H1 (cell line): ENCODE data around the gene PPP1R7. TPM values are rescaled to one million over a fixed set of nuclear protein-coding genes. Genes with fewer than 3 reads are reported as not detected.

Source experiments
- CTCF ChIA-PET: fragments of 300-600 bp; sonication (Branson Sonifier 250); formaldehyde crosslinking; loops from one replicate; lab custom pipeline; 2021; ENCODE audit not compliant: partially characterized antibody; lab: Charles Lee
- POLR2A ChIA-PET: fragments of 300-600 bp; sonication (Branson Sonifier 250); formaldehyde crosslinking; loops from one replicate; lab custom pipeline; 2021; ENCODE audit warnings: inconsistent platforms; ENCODE audit not compliant: partially characterized antibody; lab: Charles Lee
- DNase-seq, 2 experiments: peaks; one replicate each; pipeline versions ENCODE4 v3.0.0 to v3.0.0-alpha.2; 2010 to 2022; ENCODE audit warnings: low spot score in 2 of 2, low read depth in 1 of 2, mixed read lengths in 1 of 2
- FAIRE-seq: peaks from 2 replicates; lab custom pipeline; 2011; peaks lifted over from hg19 to GRCh38; lab: Jason Lieb, UNC
- H2AFZ ChIP-seq: 2 replicates; pipeline ENCODE4 v1.8.1; 2012; ENCODE audit warnings: low read length, inconsistent platforms
- H2AK5ac ChIP-seq: 2 replicates; pipeline ENCODE4 v1.6.1; 2013; ENCODE audit warnings: low read depth, low read length
- H2BK120ac ChIP-seq: replicated peaks from 2 replicates; pipeline ENCODE3; 2013; ENCODE audit warnings: low read depth, low read length, inconsistent platforms
- H2BK12ac ChIP-seq: 2 replicates; pipeline ENCODE4 v1.6.1; 2013; ENCODE audit warnings: low read depth, low read length
- H2BK15ac ChIP-seq: 2 replicates; pipeline ENCODE4 v1.6.1; 2013; ENCODE audit warnings: low read length
- H2BK20ac ChIP-seq: 2 replicates; pipeline ENCODE4 v1.6.1; 2013; ENCODE audit warnings: low read length
- H2BK5ac ChIP-seq: 2 replicates; pipeline ENCODE4 v1.6.1; 2013; ENCODE audit warnings: low read depth, low read length
- H3K14ac ChIP-seq: 2 replicates; pipeline ENCODE4 v1.6.1; 2013; ENCODE audit warnings: inconsistent platforms; ENCODE audit not compliant: insufficient read length
- H3K18ac ChIP-seq: 2 replicates; pipeline ENCODE4 v1.6.1; 2013; ENCODE audit warnings: low read length; ENCODE audit errors: extremely low read depth
- H3K23ac ChIP-seq: 2 replicates; pipeline ENCODE4 v1.6.1; 2013; ENCODE audit warnings: inconsistent platforms; ENCODE audit not compliant: insufficient read length
- H3K23me2 ChIP-seq: 2 replicates; pipeline ENCODE4 v1.6.1; 2013; ENCODE audit warnings: low read depth, low read length
- H3K27ac ChIP-seq: 2 replicates; pipeline ENCODE4 v1.6.1; 2011; ENCODE audit warnings: low read depth, low read length, inconsistent platforms
- H3K27me3 ChIP-seq, 4 experiments: replicated peaks in 1 of 4; 1 replicate in 1 of 4; 2 replicates in 3 of 4; pipeline versions ENCODE4 v1.6.1 to v1.8.1; 2011 to 2013; ENCODE audit warnings: low read length in 3 of 4, mild to moderate bottlenecking in 3 of 4, inconsistent platforms in 2 of 4, mixed read lengths in 2 of 4, moderate library complexity in 1 of 4; ENCODE audit not compliant: control insufficient read depth in 3 of 4, insufficient read depth in 3 of 4; ENCODE audit errors: extremely low read depth in 1 of 4
- H3K36me3 ChIP-seq, 4 experiments: 2 replicates each; pipeline versions ENCODE4 v1.6.1 to v1.8.1; 2011 to 2013; ENCODE audit warnings: mild to moderate bottlenecking in 4 of 4, low read length in 3 of 4, moderate library complexity in 2 of 4, control low read depth in 1 of 4, inconsistent platforms in 1 of 4; ENCODE audit not compliant: insufficient read depth in 4 of 4, control insufficient read depth in 2 of 4
- H3K4ac ChIP-seq: replicated peaks from 2 replicates; pipeline ENCODE3; 2013; ENCODE audit warnings: low read length, low read depth, mixed read lengths, inconsistent platforms; ENCODE audit not compliant: insufficient read length
- H3K4me1 ChIP-seq, 4 experiments: replicated peaks in 1 of 4; 1 replicate in 1 of 4; 2 replicates in 3 of 4; pipeline versions ENCODE4 v1.6.1 to v1.8.1; 2011 to 2013; ENCODE audit warnings: low read length in 3 of 4, inconsistent platforms in 2 of 4, mixed read lengths in 1 of 4; ENCODE audit not compliant: insufficient read depth in 4 of 4, control insufficient read depth in 3 of 4
- H3K4me2 ChIP-seq, 2 experiments: 2 replicates each; pipeline versions ENCODE4 v1.6.1 to v1.8.1; 2011 to 2013; ENCODE audit warnings: low read depth in 2 of 2, low read length in 2 of 2, control low read depth in 1 of 2, inconsistent platforms in 1 of 2, mild to moderate bottlenecking in 1 of 2; ENCODE audit not compliant: insufficient read depth in 1 of 2
- H3K4me3 ChIP-seq, 4 experiments: fragments of 200-600, 300-600 bp in 1 of 4; sonication (generic), shearing (Covaris generic), sonication (Bioruptor Twin) in 1 of 4; 2 replicates each; pipeline versions ENCODE4 v1.5.1 to v1.8.1; 2011 to 2016; ENCODE audit warnings: low read length in 4 of 4, low read depth in 3 of 4, control low read depth in 2 of 4, inconsistent platforms in 2 of 4, mild to moderate bottlenecking in 2 of 4, mixed read lengths in 1 of 4, moderate library complexity in 1 of 4; ENCODE audit not compliant: insufficient read depth in 2 of 4; ENCODE audit errors: extremely low read depth in 1 of 4
- H3K56ac ChIP-seq: replicated peaks from 2 replicates; pipeline ENCODE3; 2013; ENCODE audit warnings: low read depth, mild to moderate bottlenecking, mixed read lengths, low read length, inconsistent platforms; ENCODE audit not compliant: insufficient read length
- H3K79me1 ChIP-seq: 2 replicates; pipeline ENCODE4 v1.6.1; 2013; ENCODE audit warnings: low read depth, low read length, control low read depth
- H3K79me2 ChIP-seq, 2 experiments: 2 replicates each; pipeline versions ENCODE4 v1.6.1 to v1.8.1; 2012 to 2013; ENCODE audit warnings: low read length in 2 of 2, mild to moderate bottlenecking in 2 of 2, inconsistent platforms in 1 of 2; ENCODE audit not compliant: insufficient read depth in 2 of 2, control insufficient read depth in 1 of 2
- H3K9ac ChIP-seq, 4 experiments: replicated peaks in 1 of 4; 1 replicate in 1 of 4; 2 replicates in 3 of 4; pipeline versions ENCODE4 v1.6.1 to v1.8.1; 2011 to 2013; ENCODE audit warnings: low read depth in 3 of 4, low read length in 3 of 4, control low read depth in 2 of 4, mild to moderate bottlenecking in 2 of 4, moderate library complexity in 2 of 4, inconsistent platforms in 1 of 4; ENCODE audit errors: extremely low read depth in 1 of 4
- H3K9me3 ChIP-seq, 2 experiments: 2 replicates each; pipeline versions ENCODE4 v1.6.1 to v1.8.1; 2012 to 2013; ENCODE audit warnings: mild to moderate bottlenecking in 2 of 2, moderate library complexity in 2 of 2, control low read depth in 1 of 2, inconsistent platforms in 1 of 2, low read depth in 1 of 2, low read length in 1 of 2, mixed read lengths in 1 of 2; ENCODE audit not compliant: insufficient read depth in 2 of 2
- H4K20me1 ChIP-seq, 2 experiments: replicated peaks in 1 of 2; 2 replicates each; pipeline versions ENCODE3 to v1.8.1; 2011 to 2013; ENCODE audit warnings: inconsistent platforms in 2 of 2, low read length in 2 of 2, mild to moderate bottlenecking in 1 of 2; ENCODE audit not compliant: insufficient read depth in 2 of 2, control insufficient read depth in 1 of 2
- H4K5ac ChIP-seq: 2 replicates; pipeline ENCODE4 v1.6.1; 2013; ENCODE audit warnings: low read length, low read depth, mixed read lengths, inconsistent platforms; ENCODE audit not compliant: insufficient read length
- H4K8ac ChIP-seq: 2 replicates; pipeline ENCODE4 v1.8.0; 2013; ENCODE audit warnings: mild to moderate bottlenecking, moderate library complexity, low read length, inconsistent platforms; ENCODE audit not compliant: insufficient read depth; ENCODE audit errors: extremely low read depth
- H4K91ac ChIP-seq: replicated peaks from 2 replicates; pipeline ENCODE3; 2013; ENCODE audit warnings: low read length, mixed read lengths, inconsistent platforms; ENCODE audit not compliant: insufficient read length
- CBX5 ChIP-seq: fragments of 300-800, 300-1000 bp; sonication (generic); IDR thresholded peaks from 2 replicates; pipeline ENCODE4 v1.7.1; 2016; ENCODE audit warnings: antibody characterized with exemption, low read length, low read depth
- EP300 ChIP-seq, 2 experiments: IDR thresholded peaks; 1 replicate in 1 of 2; 2 replicates in 1 of 2; pipeline ENCODE4 v1.6.1; 2011 to 2012; ENCODE audit warnings: low read depth in 2 of 2, low read length in 2 of 2, mild to moderate bottlenecking in 2 of 2, borderline replicate concordance in 1 of 2, inconsistent platforms in 1 of 2, moderate library complexity in 1 of 2
- NRF1 ChIP-seq: IDR thresholded peaks from 2 replicates; pipeline ENCODE4 v1.6.1; 2011; ENCODE audit warnings: mild to moderate bottlenecking, low read depth, low read length, improper control_type of control experiment
- POU5F1 ChIP-seq: IDR thresholded peaks from 2 replicates; pipeline ENCODE4 v1.6.1; 2011; ENCODE audit warnings: low read depth, mild to moderate bottlenecking, low read length, moderate library complexity
- SAP30 ChIP-seq: fragments of 300-600 bp; sonication (generic); IDR thresholded peaks from 2 replicates; pipeline ENCODE4 v1.7.1; 2012; ENCODE audit warnings: low read length, moderate library complexity, mild to moderate bottlenecking, inconsistent platforms; ENCODE audit not compliant: insufficient read depth, insufficient replicate concordance
- SIX5 ChIP-seq: IDR thresholded peaks from 2 replicates; pipeline ENCODE4 v1.6.1; 2011; ENCODE audit warnings: mild to moderate bottlenecking, low read depth, low read length
- WGBS, 2 experiments: shearing (Covaris generic) in 1 of 2; methylation state at CpG; one replicate each; pipeline versions ENCODE4 v1.1.6 to v1.1.7; 2013 to 2015; ENCODE audit warnings: low lambda C conversion rate in 2 of 2, mixed read lengths in 2 of 2, inconsistent platforms in 1 of 2, low coverage in 1 of 2, missing lambda C conversion rate in 1 of 2; ENCODE audit not compliant: insufficient replicate concordance in 2 of 2, insufficient coverage in 1 of 2, insufficient read length in 1 of 2; ENCODE audit errors: extremely low coverage in 1 of 2, missing lambda C conversion rate in 1 of 2; 5-methylcytosine and 5-hydroxymethylcytosine counted together
- polyA plus RNA-seq, 7 experiments: library from polyadenylated mRNA; depleted of rRNA in 3 of 7; stranded (reverse) in 5 of 7; unstranded in 2 of 7; fragments of >200 nt in 5 of 7; fragments of 200-250 nt in 2 of 7; gene quantifications; 1 replicate in 5 of 7; 2 replicates in 1 of 7; 4 replicates in 1 of 7; pipeline versions ENCODE4 v1.2.1 to v1.2.3, GENCODE V29; 2011 to 2013; ENCODE audit warnings: missing spikeins in 2 of 7, mixed read lengths in 2 of 7
- total RNA-seq: library from RNA; stranded (reverse); fragmentation: NEBNext Ultra II Directional; extraction: Animal tissue kit (Norgen Biotek cat#: 25700); gene quantifications from 2 replicates; pipeline ENCODE4 v1.2.1, GENCODE V29; 2021

Gene PPP1R7
- total and polyA plus RNA-seq, 2 of the 8 experiments (the other 6 are each of a cell fraction or from before 2014, with no cell fraction given) = 22.2 to 64.0 TPM

DNA sequence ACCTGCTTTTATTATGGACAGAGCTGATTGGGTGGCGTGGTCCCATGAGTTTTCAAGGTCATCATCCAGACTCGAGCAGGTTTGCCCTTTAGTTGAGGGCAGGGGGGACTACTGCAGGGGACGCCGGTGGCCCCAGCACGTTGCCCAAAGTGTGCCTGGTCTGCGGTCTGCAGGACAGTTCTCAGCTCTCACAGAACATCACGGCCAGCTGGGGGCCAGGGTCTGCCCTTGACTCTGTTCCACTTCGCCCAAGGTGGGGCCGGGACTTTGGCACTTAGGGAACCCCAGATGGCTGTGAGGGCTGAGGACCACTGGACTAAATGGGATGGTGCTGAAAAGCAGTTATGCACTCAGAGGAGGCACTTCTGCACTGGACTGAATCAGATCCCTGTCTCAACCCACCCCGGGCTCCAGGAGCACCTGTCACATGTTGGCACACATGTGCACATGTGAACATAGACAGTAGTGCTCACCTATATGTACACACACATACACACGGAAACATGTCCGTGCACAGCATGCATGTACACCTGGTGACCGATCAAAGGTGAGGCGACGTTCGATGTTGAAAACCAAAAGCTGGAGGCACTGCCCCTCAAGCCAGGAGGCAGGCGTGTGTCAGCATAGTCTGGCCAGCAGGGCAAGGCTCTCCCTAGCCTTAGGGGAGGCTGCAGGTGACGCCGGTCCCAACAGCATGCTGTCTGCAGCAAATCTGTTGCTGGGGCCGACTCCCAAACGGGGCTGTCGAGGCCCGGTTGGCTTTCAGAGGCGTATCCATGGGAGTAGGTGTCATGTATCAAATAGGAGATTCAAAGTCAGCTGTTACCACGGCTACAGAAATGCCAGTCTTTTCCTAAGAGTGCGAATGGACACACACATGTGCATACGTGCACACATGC is 48.4 kb downstream of the PPP1R7 start:
- Histone ChIP-seq H4K91ac (no peak overlapping the region), H2BK15ac (no peak overlapping the region), H2BK5ac (no peak overlapping the region; the same call in 1 of the 2 replicates), H4K20me1 (peaks cover 0 to 3% of the 10 kb centered on the region in 2 experiments), H2AFZ (no peak overlapping the region), H3K23me2 (no peaks in the 10 kb centered on the region), H3K23ac (no peak overlapping the region), H2BK20ac (no peak overlapping the region), H3K18ac (no peak overlapping the region), H3K56ac (no peak overlapping the region), H3K14ac (no peak overlapping the region), H3K27ac (no peak overlapping the region; the same call in 1 of the 2 replicates), H2AK5ac (no peak overlapping the region), H3K79me2 (no peaks in the 10 kb centered on the region), H3K4me1 (no peaks in the 10 kb centered on the region; a peak in 1 of 7 replicates), H3K36me3 (no peaks in the 10 kb centered on the region), H3K9me3 (no peaks in the 10 kb centered on the region), H3K4me2 (no peak overlapping the region), H3K27me3 (no peaks in the 10 kb centered on the region; a peak in 1 of 7 replicates), H4K5ac (no peak overlapping the region), H4K8ac (peak overlapping the region; percentile 85), H2BK120ac (no peak overlapping the region), H3K4ac (no peak overlapping the region), H3K79me1 (no peaks in the 10 kb centered on the region), H3K9ac (no peak overlapping the region), H2BK12ac (no peak overlapping the region), H3K4me3 (no peak overlapping the region)
- no peak for FAIRE-seq
- DNase-seq = no peak
- CTCF ChIA-PET = interaction anchor here (1.0 to 1.7 kb wide), 4 partner anchors 13 to 35 kb away, joined by 3 to 4 read pairs (median 3); no protein-coding TSS in a partner anchor
- WGBS, 2 experiments = 87% methylated on average over 27 of the region's 27 CpGs; no CpG with 5 or more reads in 1 of the 2 experiments
- POLR2A ChIA-PET = no interaction called here
- TF ChIP-seq NRF1 (no peak), SAP30 (no peak), EP300 (IDR thresholded peaks at IDR 0.05; ENCODE audit: borderline replicate concordance in 1 of 2, low read depth in 2 of 2, low read length in 2 of 2) (no peak), CBX5 (no peak), POU5F1 (no peak), SIX5 (no peak)
